Measurements from ENCODE around the gene HNRNPA3.

- TF ChIP-seq EZH2phosphoT487 (IDR thresholded peaks at IDR 0.05; ENCODE audit: insufficient read depth, low read depth) (no peak), EZH2 (IDR thresholded peaks at IDR 0.05; ENCODE audit: insufficient read depth, poor library complexity, severe bottlenecking) (no peak)
Measured at GRCh38 chr2:177253704-177254103, 41.1 kb downstream of the HNRNPA3 start.

Measured in GM23248 (cell line).